ENCODE results near the gene GNB2. TPM values are rescaled to one million over a fixed set of nuclear protein-coding genes. Genes with fewer than 3 reads are reported as not detected.

The GNB2 gene
- total RNA-seq, 1 experiment from 2014 or later: 174 TPM

DNA sequence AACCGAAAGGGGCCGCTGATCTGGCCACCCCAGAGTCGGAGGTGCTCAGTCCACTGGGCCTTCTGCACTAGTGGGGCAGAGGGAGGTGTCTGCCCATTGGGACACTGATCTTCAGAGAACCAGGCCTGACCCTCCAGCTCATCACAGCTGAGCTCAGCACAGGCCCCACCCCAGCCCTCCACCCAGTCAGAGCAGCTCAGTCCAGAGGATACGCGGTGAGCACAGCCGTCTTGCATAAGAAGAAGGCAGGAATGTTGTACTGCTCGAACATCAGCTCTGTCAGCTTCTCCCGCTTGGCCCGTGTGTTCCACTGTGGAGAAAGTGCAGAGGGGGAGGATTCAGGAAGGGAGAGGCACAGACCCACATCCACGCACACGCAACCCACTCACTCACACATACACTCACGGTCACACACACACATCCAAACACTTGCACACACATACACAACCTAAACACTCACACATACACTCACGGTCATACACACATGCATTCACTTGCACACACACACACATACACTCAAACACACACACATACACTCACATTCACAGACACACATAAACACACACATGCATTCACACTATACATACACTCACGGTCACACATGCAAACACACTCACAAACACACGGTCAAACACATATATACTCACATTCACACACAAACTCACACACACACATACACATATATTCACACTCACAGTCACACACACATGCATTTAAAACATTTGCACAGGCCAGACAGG, 23.5 kb upstream of the GNB2 start:
- Histone ChIP-seq H3K4ac (ENCODE audit: low read depth, low read length) (no peak overlapping the region), H3K9ac (ENCODE audit: extremely low read depth, insufficient read length, low read length) (no peak overlapping the region), H3T11ph (ENCODE audit: low read length) (no peak overlapping the region), H3K79me2 (ENCODE audit: insufficient read depth, low read length) (no peaks in the 10 kb centered on the region), H3K23me2 (ENCODE audit: insufficient read length, low read depth, low read length, poor library complexity, severe bottlenecking) (no peaks in the 10 kb centered on the region), H3K56ac (ENCODE audit: insufficient read length, low read depth, low read length) (peak overlapping the region; percentile 13), H2AK5ac (ENCODE audit: insufficient read length, low read length) (no peak overlapping the region), H2BK15ac (ENCODE audit: low read depth, low read length) (no peak overlapping the region), H3K4me2 (ENCODE audit: insufficient read depth, insufficient read length, low read length) (no peak overlapping the region), H4K91ac (ENCODE audit: insufficient read length, low read depth, low read length) (no peak overlapping the region), H2BK20ac (ENCODE audit: low read depth, low read length, poor library complexity, severe bottlenecking) (no peak overlapping the region), H3K4me1 (ENCODE audit: insufficient read depth, low read length) (no peaks in the 10 kb centered on the region), H2AFZ (ENCODE audit: low read length) (no peak overlapping the region), H3K27me3 (ENCODE audit: insufficient read depth, low read length) (peaks cover 5% of the 10 kb centered on the region), H2BK12ac (ENCODE audit: insufficient read length, low read depth, low read length) (no peak overlapping the region), H2BK5ac (ENCODE audit: insufficient read length, low read length) (no peak overlapping the region), H2BK120ac (ENCODE audit: low read depth, low read length, poor library complexity, severe bottlenecking) (no peak overlapping the region), H3K18ac (ENCODE audit: insufficient read length, low read depth, low read length) (no peak overlapping the region), H3K79me1 (ENCODE audit: insufficient read depth, low read depth, low read length, poor library complexity, severe bottlenecking) (no peaks in the 10 kb centered on the region), H3K23ac (ENCODE audit: insufficient read length, low read depth, low read length) (no peak overlapping the region), H4K8ac (replicated peaks; ENCODE audit: insufficient read length, low read depth, low read length) (no peak overlapping the region), H3K27ac (ENCODE audit: insufficient read length, low read depth, low read length) (no peak overlapping the region), H4K5ac (ENCODE audit: insufficient read length, low read depth, low read length) (no peak overlapping the region), H3K14ac (ENCODE audit: insufficient read depth, low read length) (no peak overlapping the region), H4K20me1 (ENCODE audit: control insufficient read depth, insufficient read depth, insufficient read length) (no peaks in the 10 kb centered on the region), H3K9me3 (ENCODE audit: control insufficient read depth, low read depth, low read length) (no peaks in the 10 kb centered on the region)
- TF ChIP-seq, protein P1, sequence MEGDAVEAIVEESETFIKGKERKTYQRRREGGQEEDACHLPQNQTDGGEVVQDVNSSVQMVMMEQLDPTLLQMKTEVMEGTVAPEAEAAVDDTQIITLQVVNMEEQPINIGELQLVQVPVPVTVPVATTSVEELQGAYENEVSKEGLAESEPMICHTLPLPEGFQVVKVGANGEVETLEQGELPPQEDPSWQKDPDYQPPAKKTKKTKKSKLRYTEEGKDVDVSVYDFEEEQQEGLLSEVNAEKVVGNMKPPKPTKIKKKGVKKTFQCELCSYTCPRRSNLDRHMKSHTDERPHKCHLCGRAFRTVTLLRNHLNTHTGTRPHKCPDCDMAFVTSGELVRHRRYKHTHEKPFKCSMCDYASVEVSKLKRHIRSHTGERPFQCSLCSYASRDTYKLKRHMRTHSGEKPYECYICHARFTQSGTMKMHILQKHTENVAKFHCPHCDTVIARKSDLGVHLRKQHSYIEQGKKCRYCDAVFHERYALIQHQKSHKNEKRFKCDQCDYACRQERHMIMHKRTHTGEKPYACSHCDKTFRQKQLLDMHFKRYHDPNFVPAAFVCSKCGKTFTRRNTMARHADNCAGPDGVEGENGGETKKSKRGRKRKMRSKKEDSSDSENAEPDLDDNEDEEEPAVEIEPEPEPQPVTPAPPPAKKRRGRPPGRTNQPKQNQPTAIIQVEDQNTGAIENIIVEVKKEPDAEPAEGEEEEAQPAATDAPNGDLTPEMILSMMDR (conservative IDR thresholded peaks at IDR 0.05): no peak
- 100% methylated on average over 3 of the region's 15 CpGs for WGBS (ENCODE audit: extremely low coverage, insufficient read length, low lambda C conversion rate)
- Mint-ChIP-seq H3K4me3 (no peak overlapping the region), H3K27ac (no peak overlapping the region), H3K27me3 (ENCODE audit: low read depth) (peaks cover 47% of the 10 kb centered on the region), H3K9me3 (no peaks in the 10 kb centered on the region), H3K4me1 (peaks cover 10 to 13% of the 10 kb centered on the region in 2 experiments), H3K36me3 (ENCODE audit: insufficient read depth in 1 of 3, low read depth in 3 of 3) (no peaks in the 10 kb centered on the region)
- no peak for DNase-seq
